ENCODE measurements around the gene PPP2R5A.

The PPP2R5A gene

GRCh38 chr1:212401838-212402582 lies 116.8 kb downstream of the PPP2R5A start:
- no peak overlapping the region for H3K4me3 ChIP-seq (replicated peaks; ENCODE audit: insufficient read depth, low read length)
- no peaks in the 10 kb centered on the region for H3K27me3 ChIP-seq (ENCODE audit: insufficient read depth, poor library complexity, severe bottlenecking)
- no peak overlapping the region for H3K27ac ChIP-seq (replicated peaks)
- TF ChIP-seq GABPA (IDR thresholded peaks at IDR 0.05; ENCODE audit: low read depth) = no peak
- TF ChIP-seq POLR2AphosphoS5 (IDR thresholded peaks at IDR 0.05; ENCODE audit: low read depth) = no peak
- TF ChIP-seq CTCF (IDR thresholded peaks at IDR 0.05; ENCODE audit: insufficient read depth, low read length) = no peak
- TF ChIP-seq REST (IDR thresholded peaks at IDR 0.05; ENCODE audit: insufficient replicate concordance, low read depth) = no peak
- no peak for DNase-seq (ENCODE audit: low read depth in 1 of 2, low spot score in 1 of 2)

- no peak overlapping the region for H3K27ac ChIP-seq (replicated peaks)
Observed at GRCh38 chr1:212402666-212403321, 117.6 kb downstream of the PPP2R5A start.

More at GRCh38 chr1:212402666-212403321, 117.6 kb downstream of the PPP2R5A start:
- H3K4me3 ChIP-seq (replicated peaks; ENCODE audit: insufficient read depth, low read length) = no peak overlapping the region
- DNase-seq (ENCODE audit: low read depth in 1 of 2, low spot score in 1 of 2) = no peak
- TF ChIP-seq GABPA (IDR thresholded peaks at IDR 0.05; ENCODE audit: low read depth) (no peak), REST (IDR thresholded peaks at IDR 0.05; ENCODE audit: insufficient replicate concordance, low read depth) (no peak), SPI1 (IDR thresholded peaks at IDR 0.05; ENCODE audit: borderline replicate concordance, low read depth) (no peak), POLR2AphosphoS5 (IDR thresholded peaks at IDR 0.05; ENCODE audit: low read depth) (no peak), CTCF (IDR thresholded peaks at IDR 0.05; ENCODE audit: insufficient read depth, low read length) (no peak)
- H3K27me3 ChIP-seq (ENCODE audit: insufficient read depth, poor library complexity, severe bottlenecking) = no peaks in the 10 kb centered on the region

Data from HL-60 (cell line).